Natural killer cell treated with Interleukin-12 subunit alpha and Interleukin-12 subunit beta and Interleukin-15 and Interleukin-18, amount 100 ng/mL, for 72 hours (primary cell): ENCODE results near the gene ENSA. TPM values are rescaled to one million over a fixed set of nuclear protein-coding genes. Genes with fewer than 3 reads are reported as not detected.
"Not testable (repeated sequence)": the region's sequence is repeated elsewhere in the genome, so short reads cannot be mapped to it uniquely, and the experiment has no call there.

Experiments used
- ATAC-seq, 2 donors: fragments of 150-1000 bp; cut with Tn5 transposase in 1 of 2; sonication (Bioruptor Pico), chemical (Tn5 transposase) in 1 of 2; 2 replicates each; pipeline ENCODE4 v1.10.0; 2021
- DNase-seq: peaks from one replicate; pipeline ENCODE4 v3.0.0; 2022; ENCODE audit warnings: low spot score
- H3K27ac Mint-ChIP-seq, 2 donors: 1 replicate in 1 of 2; 2 replicates in 1 of 2; pipeline ENCODE4 v1.8.0; 2022; ENCODE audit warnings: mixed read lengths in 2 of 2, mild to moderate bottlenecking in 1 of 2, moderate library complexity in 1 of 2
- H3K27me3 Mint-ChIP-seq, 2 donors: 1 replicate in 1 of 2; 2 replicates in 1 of 2; pipeline ENCODE4 v1.8.0; 2022; ENCODE audit warnings: mixed read lengths in 2 of 2
- H3K36me3 Mint-ChIP-seq: one replicate; pipeline ENCODE4 v1.8.0; 2022; ENCODE audit warnings: mixed read lengths
- H3K4me1 Mint-ChIP-seq, 2 donors: 1 replicate in 1 of 2; 2 replicates in 1 of 2; pipeline ENCODE4 v1.8.0; 2022; ENCODE audit warnings: low read depth in 2 of 2, mixed read lengths in 2 of 2, mild to moderate bottlenecking in 1 of 2
- H3K4me3 Mint-ChIP-seq: one replicate; pipeline ENCODE4 v1.8.0; 2022; ENCODE audit warnings: mixed read lengths
- H3K9me3 Mint-ChIP-seq: 2 replicates; pipeline ENCODE4 v1.8.0; 2022; ENCODE audit warnings: mixed read lengths
- total RNA-seq, 2 donors: library from RNA; stranded (reverse); gene quantifications; one replicate each; pipeline ENCODE4 v1.2.3, GENCODE V29; 2022

ENSA gene
- total RNA-seq, 2 donors from 2014 or later, result 214 to 249 TPM

- Mint-ChIP-seq H3K27ac (peak overlapping the region; percentile 87 to 90), H3K4me3 (peak overlapping the region; percentile 77), H3K4me1 (peaks cover 49 to 62% of the 10 kb centered on the region in 2 donors), H3K36me3 (peaks cover 8% of the 10 kb centered on the region), H3K9me3 (no peaks in the 10 kb centered on the region), H3K27me3 (no peaks in the 10 kb centered on the region)
- ATAC-seq (peak; percentile 72 to 76), DNase-seq (peak; percentile 79)
These were observed 16.1 kb downstream of the ENSA start for GRCh38 chr1:150613061-150613920.

GRCh38 chr1:150612014-150612345 lies 17.4 kb downstream of the ENSA start:
- DNase-seq (no peak), ATAC-seq (no peak)
- Mint-ChIP-seq H3K4me3 (peak overlapping the region; percentile 77), H3K27ac (peak overlapping the region; percentile 87 to 90), H3K4me1 (peaks cover 47 to 59% of the 10 kb centered on the region in 2 donors), H3K9me3 (no peaks in the 10 kb centered on the region), H3K27me3 (no peaks in the 10 kb centered on the region), H3K36me3 (peaks cover 6% of the 10 kb centered on the region)

GRCh38 chr1:150610576-150610975 lies 18.8 kb downstream of the ENSA start:
- no peaks in the 10 kb centered on the region for H3K9me3 Mint-ChIP-seq
- no peak for ATAC-seq
- H3K27ac Mint-ChIP-seq, result peak overlapping the region; percentile 87 to 90
- H3K27me3 Mint-ChIP-seq, result no peaks in the 10 kb centered on the region
- H3K4me1 Mint-ChIP-seq, result peaks cover 40 to 50% of the 10 kb centered on the region in 2 donors
- no peak for DNase-seq
- no peaks in the 10 kb centered on the region for H3K36me3 Mint-ChIP-seq
- no peak overlapping the region for H3K4me3 Mint-ChIP-seq

- no peaks in the 10 kb centered on the region for H3K36me3 Mint-ChIP-seq
- H3K9me3 Mint-ChIP-seq, result no peaks in the 10 kb centered on the region
- no peak for ATAC-seq
- no peaks in the 10 kb centered on the region for H3K27me3 Mint-ChIP-seq
- H3K4me1 Mint-ChIP-seq, result peaks cover 35 to 45% of the 10 kb centered on the region in 2 donors
- H3K27ac Mint-ChIP-seq, result peak overlapping the region; percentile 87 to 90
- no peak overlapping the region for H3K4me3 Mint-ChIP-seq
- no peak for DNase-seq
These were observed 19.7 kb downstream of the ENSA start for GRCh38 chr1:150609732-150610131.

- H3K4me1 Mint-ChIP-seq, result peaks cover 24 to 31% of the 10 kb centered on the region in 2 donors
- H3K27ac Mint-ChIP-seq, result peak overlapping the region; percentile 44 to 61
- no peaks in the 10 kb centered on the region for H3K36me3 Mint-ChIP-seq
- ATAC-seq (no peak), DNase-seq (no peak)
- no peaks in the 10 kb centered on the region for H3K27me3 Mint-ChIP-seq
- no peak overlapping the region for H3K4me3 Mint-ChIP-seq
- H3K9me3 Mint-ChIP-seq, result no peaks in the 10 kb centered on the region
These were observed 22.8 kb downstream of the ENSA start for GRCh38 chr1:150606463-150607142.

GRCh38 chr1:150605451-150605731 lies 24.0 kb downstream of the ENSA start:
- not testable (repeated sequence) for DNase-seq, H3K36me3 Mint-ChIP-seq, H3K4me3 Mint-ChIP-seq, H3K9me3 Mint-ChIP-seq, H3K27me3 Mint-ChIP-seq, ATAC-seq
- Mint-ChIP-seq H3K4me1 (peaks cover 18 to 25% of the 10 kb centered on the region in 2 donors), H3K27ac (peak overlapping the region; percentile 92 to 98)

GRCh38 chr1:150604226-150604588 lies 25.2 kb downstream of the ENSA start:
- no peaks in the 10 kb centered on the region for H3K9me3 Mint-ChIP-seq
- DNase-seq (no peak), ATAC-seq (no peak)
- H3K4me1 Mint-ChIP-seq, result peaks cover 16 to 21% of the 10 kb centered on the region in 2 donors
- H3K27ac Mint-ChIP-seq, result peak overlapping the region; percentile 92 to 98
- H3K27me3 Mint-ChIP-seq, result no peaks in the 10 kb centered on the region
- H3K36me3 Mint-ChIP-seq, result no peaks in the 10 kb centered on the region
- peak overlapping the region; percentile 62 for H3K4me3 Mint-ChIP-seq

GRCh38 chr1:150603711-150604110 lies 25.7 kb downstream of the ENSA start:
- ATAC-seq (no peak), DNase-seq (no peak)
- Mint-ChIP-seq H3K9me3 (no peaks in the 10 kb centered on the region), H3K27ac (peak overlapping the region; percentile 92 to 98), H3K36me3 (no peaks in the 10 kb centered on the region), H3K4me1 (peaks cover 16 to 21% of the 10 kb centered on the region in 2 donors), H3K27me3 (no peaks in the 10 kb centered on the region), H3K4me3 (no peak overlapping the region)

GRCh38 chr1:150602372-150602771 lies 27.0 kb downstream of the ENSA start:
- not testable (repeated sequence) for H3K9me3 Mint-ChIP-seq, H3K4me3 Mint-ChIP-seq

GRCh38 chr1:150601540-150601939 lies 27.9 kb downstream of the ENSA start:
- Mint-ChIP-seq H3K9me3 (no peaks in the 10 kb centered on the region), H3K36me3 (no peaks in the 10 kb centered on the region), H3K27ac (peak overlapping the region in 1 of 2 donors; percentile 61), H3K4me1 (peaks cover 17 to 20% of the 10 kb centered on the region in 2 donors), H3K27me3 (no peaks in the 10 kb centered on the region), H3K4me3 (no peak overlapping the region)
- ATAC-seq (no peak), DNase-seq (no peak)

More at GRCh38 chr1:150602372-150602771, 27.0 kb downstream of the ENSA start:
- peaks cover 16 to 21% of the 10 kb centered on the region in 2 donors for H3K4me1 Mint-ChIP-seq
- not testable (repeated sequence) for H3K27me3 Mint-ChIP-seq, DNase-seq, H3K36me3 Mint-ChIP-seq, ATAC-seq
- H3K27ac Mint-ChIP-seq, result peak overlapping the region in 1 of 2 donors; percentile 61

GRCh38 chr1:150598346-150598745 lies 31.1 kb downstream of the ENSA start:
- DNase-seq, H3K27me3 Mint-ChIP-seq, H3K4me3 Mint-ChIP-seq, H3K9me3 Mint-ChIP-seq, H3K36me3 Mint-ChIP-seq, H3K27ac Mint-ChIP-seq, ATAC-seq: not testable (repeated sequence)
- H3K4me1 Mint-ChIP-seq, result peaks cover 14 to 15% of the 10 kb centered on the region in 2 donors

GRCh38 chr1:150596976-150597375 lies 32.4 kb downstream of the ENSA start:
- no peak for ATAC-seq
- no peak overlapping the region for H3K4me3 Mint-ChIP-seq
- no peaks in the 10 kb centered on the region for H3K36me3 Mint-ChIP-seq
- no peak for DNase-seq
- H3K4me1 Mint-ChIP-seq, result peaks cover 12 to 14% of the 10 kb centered on the region in 2 donors
- no peaks in the 10 kb centered on the region for H3K27me3 Mint-ChIP-seq
- H3K27ac Mint-ChIP-seq, result peak overlapping the region in 1 of 2 donors; percentile 16
- no peaks in the 10 kb centered on the region for H3K9me3 Mint-ChIP-seq

GRCh38 chr1:150596095-150596892 lies 33.1 kb downstream of the ENSA start:
- DNase-seq (no peak), ATAC-seq (no peak)
- peak overlapping the region; percentile 16 to 52 for H3K27ac Mint-ChIP-seq
- no peaks in the 10 kb centered on the region for H3K27me3 Mint-ChIP-seq
- H3K4me1 Mint-ChIP-seq, result peaks cover 12 to 14% of the 10 kb centered on the region in 2 donors
- peak overlapping the region; percentile 21 for H3K4me3 Mint-ChIP-seq
- H3K36me3 Mint-ChIP-seq, result no peaks in the 10 kb centered on the region
- H3K9me3 Mint-ChIP-seq, result no peaks in the 10 kb centered on the region
